ENCODE results near the gene GIGYF2.

Gene GIGYF2

DNA sequence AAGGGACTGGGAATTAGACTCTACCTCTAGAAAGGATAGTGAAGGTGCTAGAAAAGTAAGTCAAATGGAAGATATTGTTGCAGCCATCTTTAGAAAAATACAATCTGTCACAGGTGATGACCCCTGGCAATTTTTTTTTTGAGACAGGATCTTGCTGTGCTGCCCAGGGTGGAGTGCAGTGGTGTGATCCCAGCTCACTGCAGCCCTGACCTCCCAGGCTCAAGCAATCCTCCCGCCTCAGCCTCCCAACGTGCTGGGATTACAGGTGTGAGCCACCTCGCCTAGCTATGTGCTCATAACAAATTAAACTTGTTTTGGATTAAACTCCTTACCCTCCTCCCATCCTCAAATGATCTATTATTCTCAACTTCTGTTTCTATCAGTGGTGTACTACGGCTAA, 3.8 kb upstream of the GIGYF2 start:
- DNase-seq: no peak
- H3K27me3 ChIP-seq (replicated peaks; ENCODE audit: insufficient read depth, low read length): no peaks in the 10 kb centered on the region
- H3K4me3 ChIP-seq (ENCODE audit: low read length): no peak overlapping the region
- H3K27ac ChIP-seq (ENCODE audit: low read length): no peak overlapping the region
- H3K36me3 ChIP-seq (replicated peaks; ENCODE audit: insufficient read depth, low read length): no peaks in the 10 kb centered on the region
- no peaks in the 10 kb centered on the region for H3K9me2 ChIP-seq (replicated peaks; ENCODE audit: insufficient read depth, low read length)
- H3K79me2 ChIP-seq (ENCODE audit: low read length): peaks cover 12% of the 10 kb centered on the region
- no peaks in the 10 kb centered on the region for H3K9me3 ChIP-seq (replicated peaks; ENCODE audit: insufficient read depth, low read length)
- no peak overlapping the region for H3K9ac ChIP-seq (ENCODE audit: low read length)
- H2AFZ ChIP-seq (ENCODE audit: low read length): no peak overlapping the region
- TF ChIP-seq, protein P1, sequence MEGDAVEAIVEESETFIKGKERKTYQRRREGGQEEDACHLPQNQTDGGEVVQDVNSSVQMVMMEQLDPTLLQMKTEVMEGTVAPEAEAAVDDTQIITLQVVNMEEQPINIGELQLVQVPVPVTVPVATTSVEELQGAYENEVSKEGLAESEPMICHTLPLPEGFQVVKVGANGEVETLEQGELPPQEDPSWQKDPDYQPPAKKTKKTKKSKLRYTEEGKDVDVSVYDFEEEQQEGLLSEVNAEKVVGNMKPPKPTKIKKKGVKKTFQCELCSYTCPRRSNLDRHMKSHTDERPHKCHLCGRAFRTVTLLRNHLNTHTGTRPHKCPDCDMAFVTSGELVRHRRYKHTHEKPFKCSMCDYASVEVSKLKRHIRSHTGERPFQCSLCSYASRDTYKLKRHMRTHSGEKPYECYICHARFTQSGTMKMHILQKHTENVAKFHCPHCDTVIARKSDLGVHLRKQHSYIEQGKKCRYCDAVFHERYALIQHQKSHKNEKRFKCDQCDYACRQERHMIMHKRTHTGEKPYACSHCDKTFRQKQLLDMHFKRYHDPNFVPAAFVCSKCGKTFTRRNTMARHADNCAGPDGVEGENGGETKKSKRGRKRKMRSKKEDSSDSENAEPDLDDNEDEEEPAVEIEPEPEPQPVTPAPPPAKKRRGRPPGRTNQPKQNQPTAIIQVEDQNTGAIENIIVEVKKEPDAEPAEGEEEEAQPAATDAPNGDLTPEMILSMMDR (IDR thresholded peaks at IDR 0.05; ENCODE audit: low read length): no peak
- TF ChIP-seq EZH2 (optimal IDR thresholded peaks at IDR 0.05; ENCODE audit: low read depth, low read length) (no peak), EZH2phosphoT487 (IDR thresholded peaks at IDR 0.05; ENCODE audit: low read length) (no peak)
- no peak overlapping the region for H3K4me2 ChIP-seq (ENCODE audit: low read depth, low read length)
- H4K20me1 ChIP-seq (ENCODE audit: insufficient read depth, low read length): no peaks in the 10 kb centered on the region
- peaks cover 6% of the 10 kb centered on the region; the same call in 1 of the 2 replicates for H3K4me1 ChIP-seq (ENCODE audit: low read length)
- 0 out of 2 replicates have a peak, but pooled peaks cover 3% of the 10 kb centered on the region for H3F3A ChIP-seq (ENCODE audit: insufficient read depth, low read length)

- Histone ChIP-seq H3K4me2 (ENCODE audit: low read depth, low read length) (peak overlapping the region; percentile 89; the same call in 1 of the 2 replicates), H3K9me2 (replicated peaks; ENCODE audit: insufficient read depth, low read length) (no peaks in the 10 kb centered on the region), H3K4me1 (ENCODE audit: low read length) (peaks cover 22% of the 10 kb centered on the region), H3K4me3 (ENCODE audit: low read length) (peak overlapping the region; percentile 99), H3K36me3 (replicated peaks; ENCODE audit: insufficient read depth, low read length) (peaks cover 5% of the 10 kb centered on the region; the same call in 1 of the 2 replicates), H3K27me3 (replicated peaks; ENCODE audit: insufficient read depth, low read length) (no peaks in the 10 kb centered on the region), H4K20me1 (ENCODE audit: insufficient read depth, low read length) (peaks cover 4% of the 10 kb centered on the region; the same call in 1 of the 2 replicates), H3K9me3 (replicated peaks; ENCODE audit: insufficient read depth, low read length) (no peaks in the 10 kb centered on the region), H2AFZ (ENCODE audit: low read length) (peak overlapping the region; percentile 99), H3K27ac (ENCODE audit: low read length) (no peak overlapping the region), H3K79me2 (ENCODE audit: low read length) (peaks cover 44% of the 10 kb centered on the region), H3F3A (ENCODE audit: insufficient read depth, low read length) (0 out of 2 replicates have a peak, but pooled peaks cover 3% of the 10 kb centered on the region), H3K9ac (ENCODE audit: low read length) (peak overlapping the region; percentile 46; the same call in 1 of the 2 replicates)
- TF ChIP-seq EZH2 (optimal IDR thresholded peaks at IDR 0.05; ENCODE audit: low read depth, low read length) (no peak), EZH2phosphoT487 (IDR thresholded peaks at IDR 0.05; ENCODE audit: low read length) (no peak)
- TF ChIP-seq, protein P1 (IDR thresholded peaks at IDR 0.05; ENCODE audit: low read length): no peak
- DNase-seq: no peak
Observed at GRCh38 chr2:232696609-232697058, 497 bp upstream of the GIGYF2 start.

DNA sequence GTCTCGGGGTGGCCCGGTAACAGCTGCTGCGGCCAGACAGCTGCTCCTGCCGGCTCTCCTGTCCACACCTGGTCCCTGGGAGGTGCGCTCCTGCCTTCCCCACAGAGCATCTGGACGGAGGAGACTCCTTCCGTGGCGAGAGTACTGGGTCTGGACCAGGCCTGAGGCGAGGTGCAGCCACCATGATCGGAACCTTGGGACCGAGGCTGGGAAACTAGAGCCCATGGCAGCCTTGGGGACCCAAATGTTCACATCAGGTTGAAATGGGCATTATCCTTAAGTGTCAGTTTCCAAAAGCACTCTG, 628 bp downstream of the GIGYF2 start:
- DNase-seq: peak; percentile 16
- H3K9ac ChIP-seq (ENCODE audit: low read length): peak overlapping the region; percentile 95
- no peaks in the 10 kb centered on the region for H3K27me3 ChIP-seq (replicated peaks; ENCODE audit: insufficient read depth, low read length)
- TF ChIP-seq, protein P1 (IDR thresholded peaks at IDR 0.05; ENCODE audit: low read length): no peak
- no peak for TF ChIP-seq EZH2phosphoT487 (IDR thresholded peaks at IDR 0.05; ENCODE audit: low read length)
- no peak for TF ChIP-seq EZH2 (optimal IDR thresholded peaks at IDR 0.05; ENCODE audit: low read depth, low read length)
- H3K4me2 ChIP-seq (ENCODE audit: low read depth, low read length): peak overlapping the region; percentile 87
- H3K36me3 ChIP-seq (replicated peaks; ENCODE audit: insufficient read depth, low read length): peaks cover 5% of the 10 kb centered on the region; the same call in 1 of the 2 replicates
- H3K9me2 ChIP-seq (replicated peaks; ENCODE audit: insufficient read depth, low read length): no peaks in the 10 kb centered on the region
- peak overlapping the region; percentile 99 for H3K4me3 ChIP-seq (ENCODE audit: low read length)
- H3K79me2 ChIP-seq (ENCODE audit: low read length): peaks cover 56% of the 10 kb centered on the region
- H3K27ac ChIP-seq (ENCODE audit: low read length): peak overlapping the region; percentile 63; the same call in 1 of the 2 replicates
- H4K20me1 ChIP-seq (ENCODE audit: insufficient read depth, low read length): peaks cover 4% of the 10 kb centered on the region; the same call in 1 of the 2 replicates
- no peaks in the 10 kb centered on the region for H3K9me3 ChIP-seq (replicated peaks; ENCODE audit: insufficient read depth, low read length)
- 0 out of 2 replicates have a peak, but pooled peaks cover 3% of the 10 kb centered on the region for H3F3A ChIP-seq (ENCODE audit: insufficient read depth, low read length)
- H2AFZ ChIP-seq (ENCODE audit: low read length): peak overlapping the region; percentile 58
- H3K4me1 ChIP-seq (ENCODE audit: low read length): peaks cover 22% of the 10 kb centered on the region
